K562 (cell line): ENCODE data around the gene PRKAA1. TPM values are rescaled to one million over a fixed set of nuclear protein-coding genes. Genes with fewer than 3 reads are reported as not detected.

Experiments
- CBFB ChIP-seq: sonication (generic); formaldehyde crosslinking; IDR thresholded peaks from 2 replicates; pipeline ENCODE4 v1.4.0; 2020; ENCODE audit warnings: mild to moderate bottlenecking, missing genetic modification reagents
- DACH1 ChIP-seq: fragments of 450-650 bp; IDR thresholded peaks from 2 replicates; pipeline ENCODE4 v1.6.1; 2018; ENCODE audit not compliant: partially characterized antibody
- DNMT1 ChIP-seq: fragments of 450-650 bp; IDR thresholded peaks from 2 replicates; pipeline ENCODE4 v1.6.1; 2016; ENCODE audit warnings: antibody characterized with exemption, mild to moderate bottlenecking
- HDAC3 ChIP-seq: fragments of 450-650 bp; IDR thresholded peaks from 2 replicates; pipeline ENCODE4 v1.6.1; 2018; ENCODE audit warnings: borderline replicate concordance, mild to moderate bottlenecking, moderate library complexity; ENCODE audit not compliant: partially characterized antibody
- MTF1 ChIP-seq: fragments of 250-450 bp; sonication (Bioruptor Pico); IDR thresholded peaks from 2 replicates; pipeline ENCODE4 v1.9.0; 2021; ENCODE audit warnings: moderate library complexity, mild to moderate bottlenecking, inconsistent platforms, borderline replicate concordance
- RAD21 ChIP-seq, 2 experiments: fragments of 250-450 bp in 1 of 2; fragments of 450-650 bp in 1 of 2; sonication (Bioruptor Pico) in 1 of 2; formaldehyde crosslinking in 1 of 2; IDR thresholded peaks in 1 of 2; conservative IDR thresholded peaks in 1 of 2; 2 replicates each; pipeline versions ENCODE4 v1.4.0 to v1.8.0; 2020 to 2022; ENCODE audit warnings: mild to moderate bottlenecking in 2 of 2, moderate library complexity in 1 of 2
- RFX1 ChIP-seq: fragments of 450-650 bp; IDR thresholded peaks from 2 replicates; pipeline ENCODE4 v1.6.1; 2016; ENCODE audit warnings: mild to moderate bottlenecking, moderate library complexity
- SIX5 ChIP-seq, 2 experiments: IDR thresholded peaks; 2 replicates each; pipeline ENCODE4 v1.6.1; 2011; ENCODE audit warnings: low read length in 2 of 2, borderline replicate concordance in 1 of 2, low read depth in 1 of 2, mild to moderate bottlenecking in 1 of 2, moderate library complexity in 1 of 2; ENCODE audit not compliant: insufficient read depth in 1 of 2
- SMAD3 ChIP-seq: fragments of 450-650 bp; formaldehyde crosslinking; conservative IDR thresholded peaks from 2 replicates; pipeline ENCODE4 v1.4.0; 2020; ENCODE audit warnings: mild to moderate bottlenecking
- TCF3 ChIP-seq: sonication (generic); formaldehyde crosslinking; IDR thresholded peaks from 2 replicates; pipeline ENCODE4 v1.4.0; 2020; ENCODE audit warnings: mild to moderate bottlenecking, missing genetic modification reagents
- polyA plus RNA-seq, 8 experiments: library from polyadenylated mRNA; depleted of rRNA in 4 of 8; stranded (reverse) in 5 of 8; unstranded in 3 of 8; fragments of >200 nt; fragmentation: Nextera tagmentation in 2 of 8; fragmentation: Illumina TruSeq in 1 of 8; extraction: Ambion mirVana in 2 of 8; extraction: Trizol in 1 of 8; gene quantifications; 2 replicates each; pipeline versions ENCODE4 v1.2.1 to v1.2.3, GENCODE V29; 2011 to 2014; ENCODE audit warnings: inconsistent platforms in 1 of 8, missing spikeins in 1 of 8
- total RNA-seq, 7 experiments: library from RNA; depleted of rRNA in 6 of 7; stranded (reverse); fragments of >200 nt in 6 of 7; fragmentation: Illumina TruSeq in 2 of 7; extraction: Trizol in 2 of 7; gene quantifications; 2 replicates each; pipeline versions ENCODE4 v1.2.1 to v1.2.3, GENCODE V29; 2011 to 2021; ENCODE audit warnings: low replicate concordance in 1 of 7
- TF ChIP-seq, protein P1 (sequence below): fragments of 450-650 bp; IDR thresholded peaks from 2 replicates; pipeline ENCODE4 v1.7.1; 2018; ENCODE audit warnings: mild to moderate bottlenecking, low read depth; ENCODE audit not compliant: partially characterized antibody
- TF ChIP-seq, protein P2 (sequence below): fragments of 450-650 bp; IDR thresholded peaks from one replicate; pipeline ENCODE4 v1.6.1; 2018; ENCODE audit warnings: mild to moderate bottlenecking, moderate library complexity; ENCODE audit not compliant: partially characterized antibody
- TF ChIP-seq, protein P3 (sequence below): fragments of 250-450 bp; sonication (Bioruptor Pico); IDR thresholded peaks from 2 replicates; pipeline ENCODE4 v1.5.0; 2021; ENCODE audit warnings: mild to moderate bottlenecking, moderate library complexity
- TF ChIP-seq, protein P4 (sequence below): fragments of 250-450 bp; sonication (Bioruptor Pico); IDR thresholded peaks from 2 replicates; pipeline ENCODE4 v1.5.0; 2021
- TF ChIP-seq, protein P5 (sequence below): IDR thresholded peaks from 2 replicates; pipeline ENCODE4 v1.6.1; 2012; ENCODE audit warnings: low read depth, low read length, improper control_type of control experiment, borderline replicate concordance

PRKAA1 gene
- total and polyA plus RNA-seq, 9 of the 15 experiments (the other 6 are each of a cell fraction or from before 2014, with no cell fraction given): 24.5 to 84.0 (median 51.4) TPM

DNA sequence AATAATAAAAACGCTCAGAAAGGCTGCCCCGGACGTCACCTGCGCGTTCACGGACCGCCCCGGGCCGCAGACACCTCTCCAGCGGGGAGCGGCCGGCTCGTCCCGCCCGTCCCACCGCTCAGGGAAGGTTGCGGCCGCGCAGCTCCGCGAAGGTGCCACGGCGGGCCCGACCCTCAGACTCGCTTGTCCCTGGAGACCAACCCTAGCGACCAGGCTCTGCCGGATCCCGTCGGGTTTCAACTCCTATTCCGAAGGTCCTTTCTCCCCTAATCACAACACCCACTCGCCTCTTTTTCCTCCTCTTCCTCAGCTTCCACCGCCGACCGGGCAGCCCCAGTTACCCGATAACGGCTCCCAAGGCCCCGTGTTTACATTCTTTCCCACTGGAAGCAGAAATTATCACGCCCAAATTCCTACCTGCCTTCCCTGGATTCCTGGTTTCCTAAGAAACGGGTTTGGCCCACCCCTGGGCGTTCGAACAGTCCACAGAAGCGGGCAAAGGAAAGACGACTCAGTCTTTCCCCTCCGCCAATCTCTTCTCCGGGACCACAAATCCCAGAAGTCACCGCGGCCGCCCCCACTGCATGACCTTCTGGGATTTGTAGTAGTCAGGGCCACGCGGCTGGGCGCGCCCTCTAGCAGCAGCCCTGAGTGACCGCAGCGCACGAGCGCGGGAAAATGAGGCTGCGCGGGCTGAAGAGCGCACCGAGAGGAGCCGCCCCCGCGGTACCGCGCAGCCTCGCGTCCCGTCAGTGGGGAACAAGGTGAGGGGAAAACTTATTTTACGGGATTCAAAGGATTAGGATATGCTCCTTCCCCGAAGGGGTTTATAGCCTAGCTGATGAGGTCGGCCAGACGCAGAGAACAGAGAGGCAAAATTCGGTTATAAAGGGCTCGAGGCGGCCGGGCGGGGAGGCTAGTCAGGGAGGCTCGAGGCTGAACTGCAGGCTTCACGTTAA, 42.5 kb downstream of the PRKAA1 start, which contains the start of gene TTC33 (continued):
- TF ChIP-seq RFX1: peak; percentile 25; the same call in 1 of the 2 replicates
- TF ChIP-seq SIX5 (IDR thresholded peaks at IDR 0.05; ENCODE audit: borderline replicate concordance in 1 of 2, insufficient read depth in 1 of 2, low read depth in 1 of 2, low read length in 2 of 2): peak; percentile 98 to 99
- peak; percentile 34 for TF ChIP-seq TCF3 (CRISPR knock-in tag)
- peak; percentile 45 to 55 for TF ChIP-seq RAD21 (CRISPR knock-in tag; conservative IDR thresholded peaks at IDR 0.05 in 1 of 2, IDR thresholded peaks at IDR 0.05 in 1 of 2)
- 0 out of 2 replicates have a peak, but pooled peaks have one; percentile 28 for TF ChIP-seq DNMT1
- TF ChIP-seq HDAC3: no peak
- TF ChIP-seq, protein P1, sequence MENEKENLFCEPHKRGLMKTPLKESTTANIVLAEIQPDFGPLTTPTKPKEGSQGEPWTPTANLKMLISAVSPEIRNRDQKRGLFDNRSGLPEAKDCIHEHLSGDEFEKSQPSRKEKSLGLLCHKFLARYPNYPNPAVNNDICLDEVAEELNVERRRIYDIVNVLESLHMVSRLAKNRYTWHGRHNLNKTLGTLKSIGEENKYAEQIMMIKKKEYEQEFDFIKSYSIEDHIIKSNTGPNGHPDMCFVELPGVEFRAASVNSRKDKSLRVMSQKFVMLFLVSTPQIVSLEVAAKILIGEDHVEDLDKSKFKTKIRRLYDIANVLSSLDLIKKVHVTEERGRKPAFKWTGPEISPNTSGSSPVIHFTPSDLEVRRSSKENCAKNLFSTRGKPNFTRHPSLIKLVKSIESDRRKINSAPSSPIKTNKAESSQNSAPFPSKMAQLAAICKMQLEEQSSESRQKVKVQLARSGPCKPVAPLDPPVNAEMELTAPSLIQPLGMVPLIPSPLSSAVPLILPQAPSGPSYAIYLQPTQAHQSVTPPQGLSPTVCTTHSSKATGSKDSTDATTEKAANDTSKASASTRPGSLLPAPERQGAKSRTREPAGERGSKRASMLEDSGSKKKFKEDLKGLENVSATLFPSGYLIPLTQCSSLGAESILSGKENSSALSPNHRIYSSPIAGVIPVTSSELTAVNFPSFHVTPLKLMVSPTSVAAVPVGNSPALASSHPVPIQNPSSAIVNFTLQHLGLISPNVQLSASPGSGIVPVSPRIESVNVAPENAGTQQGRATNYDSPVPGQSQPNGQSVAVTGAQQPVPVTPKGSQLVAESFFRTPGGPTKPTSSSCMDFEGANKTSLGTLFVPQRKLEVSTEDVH: peak; percentile 99
- TF ChIP-seq, protein P2, sequence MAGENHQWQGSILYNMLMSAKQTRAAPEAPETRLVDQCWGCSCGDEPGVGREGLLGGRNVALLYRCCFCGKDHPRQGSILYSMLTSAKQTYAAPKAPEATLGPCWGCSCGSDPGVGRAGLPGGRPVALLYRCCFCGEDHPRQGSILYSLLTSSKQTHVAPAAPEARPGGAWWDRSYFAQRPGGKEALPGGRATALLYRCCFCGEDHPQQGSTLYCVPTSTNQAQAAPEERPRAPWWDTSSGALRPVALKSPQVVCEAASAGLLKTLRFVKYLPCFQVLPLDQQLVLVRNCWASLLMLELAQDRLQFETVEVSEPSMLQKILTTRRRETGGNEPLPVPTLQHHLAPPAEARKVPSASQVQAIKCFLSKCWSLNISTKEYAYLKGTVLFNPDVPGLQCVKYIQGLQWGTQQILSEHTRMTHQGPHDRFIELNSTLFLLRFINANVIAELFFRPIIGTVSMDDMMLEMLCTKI: no peak
- TF ChIP-seq, protein P3, sequence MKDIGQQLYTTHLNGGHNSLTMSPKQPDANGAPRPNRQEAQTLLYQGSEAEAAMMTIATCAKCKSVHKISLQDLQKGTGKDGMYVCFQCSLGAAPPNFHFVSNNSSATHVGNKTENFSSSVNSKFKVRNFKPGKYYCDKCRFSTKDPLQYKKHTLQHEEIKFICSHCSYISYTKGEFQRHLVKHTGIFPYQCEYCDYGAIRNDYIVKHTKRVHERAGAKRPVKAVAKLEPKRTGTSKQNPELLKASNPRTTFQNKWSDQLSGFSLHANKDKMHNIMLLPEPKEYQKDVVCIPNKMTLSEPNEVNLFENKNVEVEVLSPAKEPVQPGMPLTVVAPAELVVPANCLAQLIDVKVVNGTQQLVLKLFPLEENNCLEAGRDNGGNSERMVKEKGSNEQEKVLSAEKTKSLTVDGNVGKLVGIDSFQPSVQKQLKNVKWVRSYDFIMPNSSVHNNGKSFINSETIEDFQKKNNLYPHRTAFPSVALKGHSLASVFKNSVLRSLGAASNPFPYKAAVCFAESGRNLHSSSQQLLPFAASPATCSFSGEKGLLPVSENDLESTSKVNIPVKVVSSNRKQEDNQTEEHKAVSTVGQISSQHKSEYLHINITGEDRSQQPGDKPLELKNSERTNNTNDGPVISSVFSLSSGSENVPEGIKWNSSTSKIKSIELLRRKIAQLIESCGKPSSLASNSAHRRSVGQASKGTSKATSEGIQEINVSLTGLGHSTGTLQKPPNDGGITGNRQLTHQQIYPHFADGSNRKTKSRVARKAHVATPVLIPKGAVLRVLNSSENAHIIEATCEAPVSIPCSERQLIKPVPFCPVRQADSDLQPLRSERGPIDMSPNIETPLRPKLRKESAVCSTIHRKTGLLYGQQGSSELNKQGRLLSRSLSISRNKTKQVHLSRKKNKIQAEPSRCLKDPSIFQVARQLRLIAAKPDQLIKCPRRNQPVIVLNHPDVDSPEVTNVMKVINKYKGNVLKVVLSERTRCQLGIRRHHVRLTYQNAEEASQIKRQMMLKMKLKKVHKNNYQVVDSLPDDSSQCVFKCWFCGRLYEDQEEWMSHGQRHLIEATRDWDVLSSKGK (CRISPR knock-in tag): no peak
- TF ChIP-seq SMAD3 (CRISPR knock-in tag): peak; percentile 88; the same call in 1 of the 2 replicates
- TF ChIP-seq MTF1 (CRISPR knock-in tag): no peak
- peak; percentile 99 for TF ChIP-seq CBFB (CRISPR knock-in tag)
- TF ChIP-seq, protein P4, sequence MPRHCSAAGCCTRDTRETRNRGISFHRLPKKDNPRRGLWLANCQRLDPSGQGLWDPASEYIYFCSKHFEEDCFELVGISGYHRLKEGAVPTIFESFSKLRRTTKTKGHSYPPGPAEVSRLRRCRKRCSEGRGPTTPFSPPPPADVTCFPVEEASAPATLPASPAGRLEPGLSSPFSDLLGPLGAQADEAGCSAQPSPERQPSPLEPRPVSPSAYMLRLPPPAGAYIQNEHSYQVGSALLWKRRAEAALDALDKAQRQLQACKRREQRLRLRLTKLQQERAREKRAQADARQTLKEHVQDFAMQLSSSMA (CRISPR knock-in tag): no peak
- TF ChIP-seq DACH1: peak; percentile 20
- TF ChIP-seq, protein P5, sequence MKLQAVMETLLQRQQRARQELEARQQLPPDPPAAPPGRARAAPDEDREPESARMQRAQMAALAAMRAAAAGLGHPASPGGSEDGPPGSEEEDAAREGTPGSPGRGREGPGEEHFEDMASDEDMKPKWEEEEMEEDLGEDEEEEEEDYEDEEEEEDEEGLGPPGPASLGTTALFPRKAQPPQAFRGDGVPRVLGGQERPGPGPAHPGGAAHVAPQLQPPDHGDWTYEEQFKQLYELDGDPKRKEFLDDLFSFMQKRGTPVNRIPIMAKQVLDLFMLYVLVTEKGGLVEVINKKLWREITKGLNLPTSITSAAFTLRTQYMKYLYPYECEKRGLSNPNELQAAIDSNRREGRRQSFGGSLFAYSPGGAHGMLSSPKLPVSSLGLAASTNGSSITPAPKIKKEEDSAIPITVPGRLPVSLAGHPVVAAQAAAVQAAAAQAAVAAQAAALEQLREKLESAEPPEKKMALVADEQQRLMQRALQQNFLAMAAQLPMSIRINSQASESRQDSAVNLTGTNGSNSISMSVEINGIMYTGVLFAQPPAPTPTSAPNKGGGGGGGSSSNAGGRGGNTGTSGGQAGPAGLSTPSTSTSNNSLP: peak; percentile 11; the same call in 1 of the 2 replicates
